T follicular helper cell (primary cell): ENCODE data around the gene PGAM2.
"Not testable (repeated sequence)": the region's sequence is repeated elsewhere in the genome, so short reads cannot be mapped to it uniquely, and the experiment has no call there.

Experiments
- DNase-seq: peaks from one replicate; pipeline ENCODE4 v3.0.0-alpha.2; 2020; ENCODE audit warnings: low read depth

The PGAM2 gene

GRCh38 chr7:44022796-44023467, 42.4 kb downstream of the PGAM2 start:
- not testable (repeated sequence) for DNase-seq

DNA sequence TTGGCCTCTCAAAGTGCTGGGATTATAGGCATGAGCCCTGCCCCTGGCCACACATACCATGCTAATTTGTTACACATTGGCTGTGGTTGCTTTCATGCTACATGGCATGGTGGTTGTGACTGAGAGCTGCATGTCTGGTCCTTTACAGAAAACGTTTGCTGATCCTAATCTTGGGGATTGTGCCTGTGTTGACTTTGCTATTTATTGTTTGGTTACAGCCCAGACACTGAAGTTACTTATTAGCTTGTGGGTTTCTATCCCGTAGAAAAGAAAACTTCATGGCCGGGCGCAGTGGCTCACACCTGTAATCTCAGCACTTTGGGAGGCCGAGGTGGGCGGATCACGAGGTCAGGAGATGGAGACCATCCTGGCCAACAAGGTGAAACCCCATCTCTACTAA, 43.3 kb downstream of the PGAM2 start:
- not testable (repeated sequence) for DNase-seq

DNA sequence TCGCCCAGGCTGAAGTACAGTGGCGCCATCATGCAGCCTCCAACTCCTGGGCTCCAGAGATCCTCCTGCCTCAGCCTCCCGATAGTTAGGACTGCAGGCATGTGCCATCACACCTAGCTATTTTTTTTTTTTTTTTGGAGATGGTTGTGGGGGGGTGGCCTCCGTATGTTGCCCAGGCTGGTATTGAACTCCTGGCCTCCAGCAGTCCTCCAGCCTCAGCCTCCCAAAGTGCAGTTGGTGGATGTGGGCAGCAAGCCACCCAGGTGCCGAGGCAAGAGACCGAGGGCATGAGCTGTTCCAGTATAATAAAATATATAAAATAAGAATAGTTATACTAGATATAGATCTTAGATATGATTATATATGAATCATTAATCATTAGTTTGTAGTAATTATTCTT, 45.5 kb downstream of the PGAM2 start:
- not testable (repeated sequence) for DNase-seq

DNA sequence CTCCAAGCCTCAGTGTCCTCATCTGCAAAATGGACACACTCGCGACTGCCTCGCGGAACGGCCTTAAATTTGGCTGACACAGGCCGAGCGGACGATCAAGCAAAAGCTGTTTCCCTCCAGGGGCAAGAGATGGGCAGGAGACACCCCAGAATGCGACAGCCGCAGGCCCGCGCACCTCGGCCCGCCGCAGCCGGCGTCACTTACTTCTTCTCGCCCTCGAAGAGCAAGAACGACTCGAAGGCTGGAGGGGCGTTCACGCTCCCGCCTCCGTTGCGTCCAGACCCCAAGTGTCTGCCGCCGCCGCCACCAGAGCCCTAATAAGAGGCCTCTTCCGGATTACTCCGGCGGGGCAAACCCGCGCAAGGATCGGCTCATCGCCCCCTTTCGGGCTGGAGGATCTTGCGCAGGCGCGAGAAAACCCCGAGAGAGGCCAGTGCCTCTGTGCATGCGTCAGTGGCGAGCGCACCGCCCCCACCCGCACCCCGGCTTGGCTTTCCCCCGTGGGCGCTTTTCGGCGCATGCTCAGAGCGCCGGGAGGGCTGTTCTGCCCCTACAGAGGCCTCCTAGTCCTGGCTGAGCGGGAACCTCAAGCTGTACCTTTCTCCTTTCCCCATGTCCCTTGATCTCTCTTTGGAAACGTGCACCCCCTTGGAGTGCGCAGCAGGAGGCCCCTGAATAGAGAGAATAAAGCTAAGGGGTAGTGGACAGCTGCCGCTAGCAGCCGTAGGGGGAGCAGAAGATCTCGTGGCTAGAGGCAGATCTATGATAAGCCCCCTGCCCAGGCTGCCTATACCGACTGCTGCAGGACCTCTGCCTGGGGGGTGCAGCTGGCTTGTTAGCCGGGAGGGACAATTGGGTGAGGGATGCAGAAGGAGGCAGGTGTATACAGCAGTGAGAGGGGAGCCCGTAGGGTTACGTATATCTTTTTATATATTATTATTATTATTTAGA, 46.2 kb downstream of the PGAM2 start:
- peak; percentile 99 for DNase-seq

GRCh38 chr7:44015090-44015489, 50.3 kb downstream of the PGAM2 start:
- DNase-seq, result not testable (repeated sequence)
